Mesenchymal stem cell (in vitro differentiated cells and primary cell): ENCODE measurements around the gene RAB7A.
"Not testable (repeated sequence)": the region's sequence is repeated elsewhere in the genome, so short reads cannot be mapped to it uniquely, and the experiment has no call there.

Experiments
- DNase-seq: peaks from one replicate; pipeline ENCODE4 v3.0.0-alpha.2; 2013
- H2AFZ ChIP-seq: one replicate; pipeline ENCODE4 v1.6.1; 2013; ENCODE audit warnings: low read depth, mild to moderate bottlenecking, control low read depth, inconsistent platforms, low read length, moderate library complexity
- H2AK5ac ChIP-seq: 2 replicates; pipeline ENCODE4 v1.6.1; 2013; ENCODE audit warnings: low read length, moderate library complexity, mild to moderate bottlenecking, inconsistent platforms; ENCODE audit not compliant: severe bottlenecking
- H2BK120ac ChIP-seq: one replicate; pipeline ENCODE4 v1.6.1; 2013; ENCODE audit warnings: low read depth, mild to moderate bottlenecking, inconsistent platforms, low read length, moderate library complexity
- H2BK12ac ChIP-seq, 2 experiments: one replicate each; pipeline ENCODE4 v1.6.1; 2013; ENCODE audit warnings: inconsistent platforms in 2 of 2, low read length in 2 of 2, mild to moderate bottlenecking in 2 of 2, moderate library complexity in 2 of 2, control low read depth in 1 of 2
- H2BK15ac ChIP-seq: one replicate; pipeline ENCODE4 v1.6.1; 2013; ENCODE audit warnings: mild to moderate bottlenecking, low read depth, inconsistent platforms; ENCODE audit not compliant: poor library complexity, severe bottlenecking
- H2BK5ac ChIP-seq: 2 replicates; pipeline ENCODE4 v1.6.1; 2013; ENCODE audit warnings: low read depth, mild to moderate bottlenecking, low read length, control low read depth, inconsistent platforms; ENCODE audit not compliant: poor library complexity, severe bottlenecking
- H3K14ac ChIP-seq, 2 experiments: one replicate each; pipeline ENCODE4 v1.6.1; 2013; ENCODE audit warnings: inconsistent platforms in 2 of 2, low read length in 2 of 2, control low read depth in 1 of 2, mild to moderate bottlenecking in 1 of 2, moderate library complexity in 1 of 2
- H3K18ac ChIP-seq, 2 experiments: one replicate each; pipeline ENCODE4 v1.6.1; 2013; ENCODE audit warnings: inconsistent platforms in 2 of 2, low read length in 2 of 2, control low read depth in 1 of 2, low read depth in 1 of 2, mild to moderate bottlenecking in 1 of 2
- H3K23ac ChIP-seq, 2 experiments: one replicate each; pipeline ENCODE4 v1.6.1; 2013; ENCODE audit warnings: inconsistent platforms in 2 of 2, low read length in 2 of 2, mild to moderate bottlenecking in 2 of 2, moderate library complexity in 2 of 2, control low read depth in 1 of 2
- H3K27ac ChIP-seq: 2 replicates; pipeline ENCODE4 v1.5.1; 2013; ENCODE audit warnings: mild to moderate bottlenecking, moderate library complexity, low read length, control low read depth, inconsistent platforms; ENCODE audit not compliant: poor library complexity, severe bottlenecking
- H3K27me3 ChIP-seq, 2 experiments: 2 replicates each; pipeline versions ENCODE4 v1.6.1 to v1.7.0; 2013; ENCODE audit warnings: low read length in 2 of 2, mild to moderate bottlenecking in 2 of 2, moderate library complexity in 2 of 2, control low read depth in 1 of 2, inconsistent platforms in 1 of 2; ENCODE audit not compliant: control insufficient read depth in 1 of 2, insufficient read depth in 1 of 2
- H3K36me3 ChIP-seq, 2 experiments: 2 replicates each; pipeline versions ENCODE4 v1.6.1 to v1.7.0; 2013; ENCODE audit warnings: low read length in 2 of 2, control low read depth in 1 of 2, inconsistent platforms in 1 of 2, low read depth in 1 of 2, mild to moderate bottlenecking in 1 of 2; ENCODE audit not compliant: insufficient read depth in 2 of 2, control insufficient read depth in 1 of 2
- H3K4ac ChIP-seq, 2 experiments: one replicate each; pipeline ENCODE4 v1.6.1; 2013; ENCODE audit warnings: inconsistent platforms in 2 of 2, low read length in 2 of 2, mild to moderate bottlenecking in 2 of 2, moderate library complexity in 2 of 2, control low read depth in 1 of 2, low read depth in 1 of 2
- H3K4me1 ChIP-seq: 2 replicates; pipeline ENCODE4 v1.6.1; 2013; ENCODE audit warnings: low read depth, low read length, control low read depth; ENCODE audit not compliant: control insufficient read depth, insufficient read depth
- H3K4me2 ChIP-seq: 2 replicates; pipeline ENCODE4 v1.6.1; 2013; ENCODE audit warnings: low read length, mild to moderate bottlenecking, inconsistent platforms; ENCODE audit not compliant: poor library complexity, severe bottlenecking
- H3K4me3 ChIP-seq, 2 experiments: 2 replicates each; pipeline versions ENCODE4 v1.5.1 to v1.7.0; 2013; ENCODE audit warnings: low read length in 2 of 2, mild to moderate bottlenecking in 2 of 2, control low read depth in 1 of 2, low read depth in 1 of 2; ENCODE audit not compliant: insufficient read depth in 1 of 2
- H3K79me1 ChIP-seq: replicated peaks from 2 replicates; pipeline ENCODE4 v1.6.1; 2013; ENCODE audit warnings: mild to moderate bottlenecking, control low read depth, low read length, inconsistent platforms; ENCODE audit not compliant: poor library complexity, severe bottlenecking
- H3K9ac ChIP-seq: 2 replicates; pipeline ENCODE4 v1.7.0; 2013; ENCODE audit warnings: mild to moderate bottlenecking, low read length, moderate library complexity
- H3K9me3 ChIP-seq: 2 replicates; pipeline ENCODE4 v1.7.0; 2013; ENCODE audit warnings: mild to moderate bottlenecking, low read length; ENCODE audit not compliant: control insufficient read depth
- H4K8ac ChIP-seq: one replicate; pipeline ENCODE4 v1.6.1; 2013; ENCODE audit warnings: inconsistent platforms, mild to moderate bottlenecking, low read length, moderate library complexity
- H4K91ac ChIP-seq: one replicate; pipeline ENCODE4 v1.6.1; 2013; ENCODE audit warnings: mild to moderate bottlenecking, low read length, inconsistent platforms
- WGBS: methylation state at CpG from one replicate; pipeline ENCODE4 v1.1.7; 2013; ENCODE audit warnings: mixed read lengths; 5-methylcytosine and 5-hydroxymethylcytosine counted together

Gene RAB7A

GRCh38 chr3:128727996-128728395 is 2.0 kb downstream of the RAB7A start:
- H3K4me3 ChIP-seq = peak overlapping the region in 1 of 2 experiments; percentile 86
- no peak overlapping the region for H2BK120ac ChIP-seq
- no peak overlapping the region for H2BK12ac ChIP-seq
- H3K4me1 ChIP-seq = peaks cover 6% of the 10 kb centered on the region
- H3K9me3 ChIP-seq = no peaks in the 10 kb centered on the region
- no peak overlapping the region for H2BK15ac ChIP-seq
- H4K91ac ChIP-seq = no peak overlapping the region
- no peak overlapping the region for H3K14ac ChIP-seq
- H3K18ac ChIP-seq = no peak overlapping the region
- no peak overlapping the region for H2BK5ac ChIP-seq
- H2AFZ ChIP-seq = no peak overlapping the region
- peaks cover 0 to 5% of the 10 kb centered on the region in 2 experiments for H3K36me3 ChIP-seq
- no peak overlapping the region for H4K8ac ChIP-seq
- no peak overlapping the region for H3K27ac ChIP-seq
- H3K27me3 ChIP-seq = no peaks in the 10 kb centered on the region
- H3K4me2 ChIP-seq = peak overlapping the region; percentile 38
- peak; percentile 10 for DNase-seq
- 69% methylated on average over 2 of the region's 2 CpGs for WGBS
- no peak overlapping the region for H3K4ac ChIP-seq
- no peak overlapping the region for H2AK5ac ChIP-seq
- H3K23ac ChIP-seq = no peak overlapping the region
- H3K79me1 ChIP-seq = no peaks in the 10 kb centered on the region
- H3K9ac ChIP-seq = peak overlapping the region; percentile 96

- not testable (repeated sequence) for H2BK5ac ChIP-seq, H2AFZ ChIP-seq, H3K27me3 ChIP-seq, H2BK15ac ChIP-seq, H2BK12ac ChIP-seq, H2BK120ac ChIP-seq, H3K23ac ChIP-seq, H4K8ac ChIP-seq, H3K9me3 ChIP-seq, H4K91ac ChIP-seq, H3K4ac ChIP-seq, H3K4me1 ChIP-seq, H3K27ac ChIP-seq, H3K79me1 ChIP-seq, DNase-seq, H3K36me3 ChIP-seq, H3K4me2 ChIP-seq, H2AK5ac ChIP-seq, H3K18ac ChIP-seq
- H3K4me3 ChIP-seq = peak overlapping the region in 1 of 2 experiments; percentile 86
- WGBS = 96% methylated on average over 13 of the region's 13 CpGs
- peak overlapping the region in 1 of 2 experiments; percentile 11 for H3K14ac ChIP-seq
- H3K9ac ChIP-seq = peak overlapping the region; percentile 96
These were observed 2.5 kb downstream of the RAB7A start for GRCh38 chr3:128728521-128728920.

DNA sequence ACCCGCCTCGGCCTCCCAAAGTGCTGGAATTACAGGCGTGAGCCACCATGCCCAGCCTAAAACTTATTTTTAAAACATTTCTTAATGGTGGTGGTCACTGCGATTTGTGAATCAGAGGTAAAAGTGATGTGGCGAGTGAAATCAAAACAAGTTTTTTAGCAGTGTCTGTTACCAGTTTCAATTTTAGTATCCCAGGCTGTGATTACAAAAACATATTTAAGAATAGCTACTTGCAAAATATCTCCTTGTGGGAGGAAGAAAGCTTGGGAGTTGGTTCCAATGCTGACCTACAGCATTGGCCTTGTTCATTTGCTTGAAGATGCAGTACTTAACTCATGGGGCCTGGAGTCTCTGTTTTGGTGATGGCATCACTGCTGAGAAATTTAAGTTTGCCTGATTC is 4.5 kb downstream of the RAB7A start:
- Histone ChIP-seq H3K79me1 (no peaks in the 10 kb centered on the region), H4K91ac (no peak overlapping the region), H2AFZ (no peak overlapping the region), H3K9me3 (no peaks in the 10 kb centered on the region), H3K36me3 (peaks cover 0 to 10% of the 10 kb centered on the region in 2 experiments), H3K14ac (no peak overlapping the region), H2BK12ac (no peak overlapping the region), H3K4me3 (peak overlapping the region in 1 of 2 experiments; percentile 37), H3K27me3 (no peaks in the 10 kb centered on the region), H3K4me1 (peaks cover 6% of the 10 kb centered on the region), H2BK15ac (no peak overlapping the region), H2AK5ac (no peak overlapping the region), H3K4me2 (no peak overlapping the region), H3K4ac (no peak overlapping the region), H3K18ac (no peak overlapping the region), H3K27ac (no peak overlapping the region), H3K9ac (peak overlapping the region; percentile 26), H4K8ac (no peak overlapping the region), H2BK5ac (no peak overlapping the region), H2BK120ac (no peak overlapping the region), H3K23ac (no peak overlapping the region)
- WGBS = 100% methylated on average over 2 of the region's 5 CpGs
- DNase-seq = no peak

DNA sequence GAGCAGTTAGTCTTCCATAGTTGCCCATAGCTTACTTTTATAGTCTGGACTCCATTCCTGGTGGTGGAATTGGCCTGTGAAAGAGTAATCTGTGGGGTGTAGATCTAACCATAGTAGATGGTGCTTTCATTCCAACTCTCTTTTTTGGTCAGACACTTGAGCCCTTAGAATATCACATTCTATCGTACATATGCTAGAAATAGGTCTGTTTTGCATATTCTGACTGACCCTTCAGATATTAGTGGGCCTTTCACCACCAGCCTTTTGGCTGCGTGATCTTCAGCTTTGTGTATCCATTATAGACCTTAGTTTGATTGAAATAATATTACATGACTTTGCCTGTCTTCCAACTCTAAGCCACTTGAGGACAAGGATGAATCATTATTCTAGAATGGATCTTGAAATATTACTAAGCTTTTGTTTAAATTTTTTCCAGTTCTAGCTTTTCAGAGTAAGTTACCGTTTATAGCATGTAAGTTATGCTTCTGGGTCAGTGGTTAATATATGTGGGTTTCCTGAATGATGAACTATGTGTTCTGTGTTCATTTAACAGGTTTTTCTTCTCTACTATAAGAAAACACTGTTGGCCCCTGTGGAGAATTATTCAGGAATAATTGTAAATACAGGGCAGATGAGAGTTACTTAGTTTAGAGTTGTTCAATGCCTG is 8.7 kb downstream of the RAB7A start:
- no peaks in the 10 kb centered on the region for H3K27me3 ChIP-seq
- H3K9me3 ChIP-seq = no peaks in the 10 kb centered on the region
- H3K9ac ChIP-seq = no peak overlapping the region
- DNase-seq = no peak
- H3K4me1 ChIP-seq = peaks cover 2% of the 10 kb centered on the region
- no peak overlapping the region for H3K23ac ChIP-seq
- no peak overlapping the region for H2BK5ac ChIP-seq
- H3K18ac ChIP-seq = no peak overlapping the region
- no peak overlapping the region for H2BK120ac ChIP-seq
- H3K4ac ChIP-seq = no peak overlapping the region
- H3K4me2 ChIP-seq = no peak overlapping the region
- H2AFZ ChIP-seq = no peak overlapping the region
- H4K8ac ChIP-seq = no peak overlapping the region
- no peak overlapping the region for H3K4me3 ChIP-seq
- no peak overlapping the region for H3K14ac ChIP-seq
- H3K27ac ChIP-seq = no peak overlapping the region
- no peak overlapping the region for H2BK12ac ChIP-seq
- H3K79me1 ChIP-seq = no peaks in the 10 kb centered on the region
- no peak overlapping the region for H2AK5ac ChIP-seq
- WGBS = 69% methylated on average over 1 of the region's 3 CpGs
- H2BK15ac ChIP-seq = no peak overlapping the region
- peaks cover 0 to 28% of the 10 kb centered on the region in 2 experiments for H3K36me3 ChIP-seq
- H4K91ac ChIP-seq = no peak overlapping the region
